Lung microvascular endothelial cell (primary cell): ENCODE results near the gene KHDC3L. TPM values are rescaled to one million over a fixed set of nuclear protein-coding genes. Genes with fewer than 3 reads are reported as not detected.
A peak's percentile ranks its signal among the peaks of the same experiment; 100 is the strongest.

ENCODE experiments used
- DNase-seq, 2 donors: peaks; one replicate each; pipeline versions ENCODE4 v3.0.0 to v3.0.0-alpha.2; 2010; ENCODE audit warnings: low read depth in 2 of 2
- total RNA-seq: library from RNA; depleted of rRNA; stranded (reverse); fragments of >200 nt; gene quantifications from 2 replicates; pipeline ENCODE4 v1.2.1, GENCODE V29; 2014

Gene KHDC3L
- not detected in 2 replicates for total RNA-seq

GRCh38 chr6:73362358-73362757, at the start of gene KHDC3L:
Gene KHDC3L (plus strand): TSS chr6:73362658. CDS start chr6:73362730, 72 bp downstream.
- DNase-seq = no peak

GRCh38 chr6:73314577-73315492, 47.6 kb upstream of the KHDC3L start:
- DNase-seq = no peak

GRCh38 chr6:73323323-73323722, 39.1 kb upstream of the KHDC3L start:
- DNase-seq = no peak

- DNase-seq = no peak
These were observed 36.8 kb upstream of the KHDC3L start for GRCh38 chr6:73325656-73326055.

GRCh38 chr6:73328790-73329189, 33.7 kb upstream of the KHDC3L start:
- DNase-seq = no peak

- no peak for DNase-seq
These were observed 33.3 kb upstream of the KHDC3L start for GRCh38 chr6:73329201-73329600.

GRCh38 chr6:73339340-73339739, 23.1 kb upstream of the KHDC3L start:
- no peak for DNase-seq

- no peak for DNase-seq
These were observed 22.4 kb upstream of the KHDC3L start for GRCh38 chr6:73340048-73340447.

GRCh38 chr6:73341335-73341734, 21.1 kb upstream of the KHDC3L start:
- no peak for DNase-seq

GRCh38 chr6:73342174-73342573, 20.3 kb upstream of the KHDC3L start:
- DNase-seq = no peak

- DNase-seq = no peak
These were observed 19.3 kb upstream of the KHDC3L start for GRCh38 chr6:73343164-73343563.

GRCh38 chr6:73348550-73349204, 13.8 kb upstream of the KHDC3L start:
- no peak for DNase-seq

GRCh38 chr6:73349311-73349710, 13.1 kb upstream of the KHDC3L start:
- DNase-seq = no peak

GRCh38 chr6:73353636-73354593, 8.5 kb upstream of the KHDC3L start, which contains the start of gene DPPA5:
Gene DPPA5 (minus strand): TSS chr6:73354276. CDS start chr6:73354225, 51 bp downstream.
- no peak for DNase-seq

GRCh38 chr6:73362869-73363536, 545 bp downstream of the KHDC3L start:
- no peak for DNase-seq

- DNase-seq = no peak
These were observed 1.0 kb downstream of the KHDC3L start for GRCh38 chr6:73363537-73363875.

- DNase-seq = peak in 1 of 2 donors; percentile 12
These were observed 1.7 kb downstream of the KHDC3L start for GRCh38 chr6:73364121-73364520.

GRCh38 chr6:73364549-73364948, 2.1 kb downstream of the KHDC3L start:
- no peak for DNase-seq

GRCh38 chr6:73367761-73368355, 5.4 kb downstream of the KHDC3L start:
- no peak for DNase-seq

GRCh38 chr6:73368675-73369074, 6.2 kb downstream of the KHDC3L start:
- no peak for DNase-seq

- DNase-seq = no peak
These were observed 6.7 kb downstream of the KHDC3L start for GRCh38 chr6:73369157-73369556.
